Measurements from ENCODE around the gene NRCAM. TPM values are rescaled to one million over a fixed set of nuclear protein-coding genes. Genes with fewer than 3 reads are reported as not detected.

NRCAM gene
- 2.6 to 2.9 TPM (median 2.7 TPM) in 3 replicates for total RNA-seq (2021)
- Bru-seq, nascent RNA = percentile 42 among the genes with signal in this experiment
- long read RNA-seq, experiment 1, full-length matches to known transcripts = 4 of 12 reads
- long read RNA-seq, experiment 1, partial matches to known transcripts = 0 of 12 reads
- long read RNA-seq, experiment 1, other reads (novel, unspliced or antisense) = 8 of 12 reads
- long read RNA-seq, experiment 2, partial matches to known transcripts = 0 of 4 reads
- long read RNA-seq, experiment 2, other reads (novel, unspliced or antisense) = 4 of 4 reads
- long read RNA-seq, experiment 3 = 0 reads

DNA sequence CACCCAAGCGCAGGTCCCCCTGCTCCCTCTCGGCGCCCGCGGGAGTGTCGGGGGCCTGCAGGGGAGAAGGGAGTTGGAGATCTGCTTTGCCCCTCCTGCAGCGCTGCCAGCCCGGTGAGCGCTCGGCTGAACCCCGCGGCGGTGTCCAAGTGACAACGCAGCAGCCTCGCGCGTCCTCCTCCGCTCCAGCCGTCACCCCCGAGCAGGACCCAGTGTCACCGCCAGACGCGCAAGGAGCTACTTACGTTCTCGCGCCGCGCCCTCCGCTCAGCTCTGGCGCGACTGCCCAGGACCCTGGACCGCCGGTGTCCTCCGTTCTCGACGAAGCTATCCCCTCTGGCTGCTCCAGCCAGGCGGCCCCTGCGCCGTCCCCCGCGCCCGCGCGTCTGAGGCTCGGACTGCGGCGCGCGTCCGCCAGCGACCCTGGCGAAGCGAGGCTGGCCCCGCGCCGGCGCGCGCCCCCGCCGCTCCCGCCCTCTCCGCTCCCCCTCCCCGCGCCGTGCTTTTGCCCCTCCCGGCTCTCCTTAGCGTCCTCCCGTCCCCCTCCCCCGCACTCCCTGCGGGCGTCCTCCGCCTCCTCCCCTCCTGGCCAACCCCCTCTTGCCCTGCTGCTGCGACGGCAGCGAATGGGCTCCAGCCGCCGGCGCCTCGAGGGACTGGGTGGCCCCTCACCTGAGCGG is at the start of gene NRCAM:
Gene NRCAM, minus strand, starts transcription at position 439 of the 680 bp plus-strand sequence. CDS start 216,372 bp downstream, outside the sequence.
- POLR2A ChIA-PET = interaction anchor here (0.5 to 2.5 kb wide), 4 partner anchors 51 to 1558 kb away, joined by 3 to 14 read pairs (median 4); partner anchors contain the start of gene PNPLA8
- CTCF ChIA-PET = interaction anchor here (0.7 to 2.3 kb wide), 7 partner anchors 12 to 713 kb away, joined by 3 to 14 read pairs (median 5); no protein-coding TSS in a partner anchor
- peak; percentile 94 for DNase-seq (ENCODE audit: low spot score)
- Mint-ChIP-seq H3K4me3 (peak within 1 kb of the TSS; percentile 93), H3K4me1 (peaks cover 27% of the 10 kb centered on the region), H3K9me3 (no peaks in the 10 kb centered on the region), H3K36me3 (no peaks in the 10 kb centered on the region), H3K27me3 (ENCODE audit: low read depth) (peaks cover 55% of the 10 kb centered on the region), H3K27ac (no peak within 1 kb of the TSS)
- peak; percentile 75 for ATAC-seq
- no peak for TF ChIP-seq TEAD1 (CRISPR knock-in tag; IDR thresholded peaks at IDR 0.05)
- TF ChIP-seq, protein P1, sequence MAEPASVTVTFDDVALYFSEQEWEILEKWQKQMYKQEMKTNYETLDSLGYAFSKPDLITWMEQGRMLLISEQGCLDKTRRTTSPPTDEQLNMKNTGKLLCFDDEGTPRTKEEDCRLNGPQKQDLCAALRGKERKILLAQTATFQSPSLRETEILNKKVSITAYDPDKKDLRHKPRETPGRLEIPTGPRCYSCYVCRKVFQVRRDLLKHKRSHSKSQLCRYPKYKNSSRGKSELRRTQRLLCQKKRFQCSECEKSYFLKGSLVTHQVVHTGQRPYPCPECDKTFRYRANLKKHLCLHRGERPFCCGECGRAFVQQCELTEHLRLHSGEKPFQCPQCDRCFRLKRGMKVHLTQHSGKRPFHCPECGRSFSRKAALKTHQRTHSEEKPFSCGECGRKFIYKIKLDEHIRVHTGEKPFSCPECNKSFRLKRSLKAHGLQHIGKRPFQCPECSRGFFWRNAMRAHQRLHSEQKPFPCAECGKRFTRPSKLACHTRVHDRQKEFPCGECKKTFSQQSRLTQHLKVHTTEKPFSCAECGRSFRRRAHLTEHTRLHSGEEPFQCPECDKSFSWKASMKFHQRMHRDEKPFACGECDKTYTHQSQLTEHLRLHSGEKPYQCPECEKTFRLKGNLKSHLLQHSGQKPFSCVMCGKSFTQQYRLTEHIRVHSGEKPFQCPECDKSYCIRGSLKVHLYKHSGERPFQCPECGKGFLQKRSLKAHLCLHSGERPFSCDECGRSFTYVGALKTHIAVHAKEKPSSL (CRISPR knock-in tag; conservative IDR thresholded peaks at IDR 0.05) = no peak
- peak; percentile 23; the same call in 1 of the 2 replicates for TF ChIP-seq ESRRA (CRISPR knock-in tag; IDR thresholded peaks at IDR 0.05; ENCODE audit: borderline replicate concordance)
- TF ChIP-seq, protein P2, sequence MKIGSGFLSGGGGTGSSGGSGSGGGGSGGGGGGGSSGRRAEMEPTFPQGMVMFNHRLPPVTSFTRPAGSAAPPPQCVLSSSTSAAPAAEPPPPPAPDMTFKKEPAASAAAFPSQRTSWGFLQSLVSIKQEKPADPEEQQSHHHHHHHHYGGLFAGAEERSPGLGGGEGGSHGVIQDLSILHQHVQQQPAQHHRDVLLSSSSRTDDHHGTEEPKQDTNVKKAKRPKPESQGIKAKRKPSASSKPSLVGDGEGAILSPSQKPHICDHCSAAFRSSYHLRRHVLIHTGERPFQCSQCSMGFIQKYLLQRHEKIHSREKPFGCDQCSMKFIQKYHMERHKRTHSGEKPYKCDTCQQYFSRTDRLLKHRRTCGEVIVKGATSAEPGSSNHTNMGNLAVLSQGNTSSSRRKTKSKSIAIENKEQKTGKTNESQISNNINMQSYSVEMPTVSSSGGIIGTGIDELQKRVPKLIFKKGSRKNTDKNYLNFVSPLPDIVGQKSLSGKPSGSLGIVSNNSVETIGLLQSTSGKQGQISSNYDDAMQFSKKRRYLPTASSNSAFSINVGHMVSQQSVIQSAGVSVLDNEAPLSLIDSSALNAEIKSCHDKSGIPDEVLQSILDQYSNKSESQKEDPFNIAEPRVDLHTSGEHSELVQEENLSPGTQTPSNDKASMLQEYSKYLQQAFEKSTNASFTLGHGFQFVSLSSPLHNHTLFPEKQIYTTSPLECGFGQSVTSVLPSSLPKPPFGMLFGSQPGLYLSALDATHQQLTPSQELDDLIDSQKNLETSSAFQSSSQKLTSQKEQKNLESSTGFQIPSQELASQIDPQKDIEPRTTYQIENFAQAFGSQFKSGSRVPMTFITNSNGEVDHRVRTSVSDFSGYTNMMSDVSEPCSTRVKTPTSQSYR (CRISPR knock-in tag; IDR thresholded peaks at IDR 0.05) = peak; percentile 62; the same call in 1 of the 2 replicates
- TF ChIP-seq, protein P3, sequence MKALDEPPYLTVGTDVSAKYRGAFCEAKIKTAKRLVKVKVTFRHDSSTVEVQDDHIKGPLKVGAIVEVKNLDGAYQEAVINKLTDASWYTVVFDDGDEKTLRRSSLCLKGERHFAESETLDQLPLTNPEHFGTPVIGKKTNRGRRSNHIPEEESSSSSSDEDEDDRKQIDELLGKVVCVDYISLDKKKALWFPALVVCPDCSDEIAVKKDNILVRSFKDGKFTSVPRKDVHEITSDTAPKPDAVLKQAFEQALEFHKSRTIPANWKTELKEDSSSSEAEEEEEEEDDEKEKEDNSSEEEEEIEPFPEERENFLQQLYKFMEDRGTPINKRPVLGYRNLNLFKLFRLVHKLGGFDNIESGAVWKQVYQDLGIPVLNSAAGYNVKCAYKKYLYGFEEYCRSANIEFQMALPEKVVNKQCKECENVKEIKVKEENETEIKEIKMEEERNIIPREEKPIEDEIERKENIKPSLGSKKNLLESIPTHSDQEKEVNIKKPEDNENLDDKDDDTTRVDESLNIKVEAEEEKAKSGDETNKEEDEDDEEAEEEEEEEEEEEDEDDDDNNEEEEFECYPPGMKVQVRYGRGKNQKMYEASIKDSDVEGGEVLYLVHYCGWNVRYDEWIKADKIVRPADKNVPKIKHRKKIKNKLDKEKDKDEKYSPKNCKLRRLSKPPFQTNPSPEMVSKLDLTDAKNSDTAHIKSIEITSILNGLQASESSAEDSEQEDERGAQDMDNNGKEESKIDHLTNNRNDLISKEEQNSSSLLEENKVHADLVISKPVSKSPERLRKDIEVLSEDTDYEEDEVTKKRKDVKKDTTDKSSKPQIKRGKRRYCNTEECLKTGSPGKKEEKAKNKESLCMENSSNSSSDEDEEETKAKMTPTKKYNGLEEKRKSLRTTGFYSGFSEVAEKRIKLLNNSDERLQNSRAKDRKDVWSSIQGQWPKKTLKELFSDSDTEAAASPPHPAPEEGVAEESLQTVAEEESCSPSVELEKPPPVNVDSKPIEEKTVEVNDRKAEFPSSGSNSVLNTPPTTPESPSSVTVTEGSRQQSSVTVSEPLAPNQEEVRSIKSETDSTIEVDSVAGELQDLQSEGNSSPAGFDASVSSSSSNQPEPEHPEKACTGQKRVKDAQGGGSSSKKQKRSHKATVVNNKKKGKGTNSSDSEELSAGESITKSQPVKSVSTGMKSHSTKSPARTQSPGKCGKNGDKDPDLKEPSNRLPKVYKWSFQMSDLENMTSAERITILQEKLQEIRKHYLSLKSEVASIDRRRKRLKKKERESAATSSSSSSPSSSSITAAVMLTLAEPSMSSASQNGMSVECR (CRISPR knock-in tag; IDR thresholded peaks at IDR 0.05; ENCODE audit: borderline replicate concordance) = no peak
- TF ChIP-seq, protein P4, sequence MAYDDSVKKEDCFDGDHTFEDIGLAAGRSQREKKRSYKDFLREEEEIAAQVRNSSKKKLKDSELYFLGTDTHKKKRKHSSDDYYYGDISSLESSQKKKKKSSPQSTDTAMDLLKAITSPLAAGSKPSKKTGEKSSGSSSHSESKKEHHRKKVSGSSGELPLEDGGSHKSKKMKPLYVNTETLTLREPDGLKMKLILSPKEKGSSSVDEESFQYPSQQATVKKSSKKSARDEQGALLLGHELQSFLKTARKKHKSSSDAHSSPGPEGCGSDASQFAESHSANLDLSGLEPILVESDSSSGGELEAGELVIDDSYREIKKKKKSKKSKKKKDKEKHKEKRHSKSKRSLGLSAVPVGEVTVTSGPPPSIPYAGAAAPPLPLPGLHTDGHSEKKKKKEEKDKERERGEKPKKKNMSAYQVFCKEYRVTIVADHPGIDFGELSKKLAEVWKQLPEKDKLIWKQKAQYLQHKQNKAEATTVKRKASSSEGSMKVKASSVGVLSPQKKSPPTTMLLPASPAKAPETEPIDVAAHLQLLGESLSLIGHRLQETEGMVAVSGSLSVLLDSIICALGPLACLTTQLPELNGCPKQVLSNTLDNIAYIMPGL (CRISPR knock-in tag; IDR thresholded peaks at IDR 0.05) = peak; percentile 47
- TF ChIP-seq FOXK1 (CRISPR knock-in tag; IDR thresholded peaks at IDR 0.05) = no peak
- TF ChIP-seq, protein P5, sequence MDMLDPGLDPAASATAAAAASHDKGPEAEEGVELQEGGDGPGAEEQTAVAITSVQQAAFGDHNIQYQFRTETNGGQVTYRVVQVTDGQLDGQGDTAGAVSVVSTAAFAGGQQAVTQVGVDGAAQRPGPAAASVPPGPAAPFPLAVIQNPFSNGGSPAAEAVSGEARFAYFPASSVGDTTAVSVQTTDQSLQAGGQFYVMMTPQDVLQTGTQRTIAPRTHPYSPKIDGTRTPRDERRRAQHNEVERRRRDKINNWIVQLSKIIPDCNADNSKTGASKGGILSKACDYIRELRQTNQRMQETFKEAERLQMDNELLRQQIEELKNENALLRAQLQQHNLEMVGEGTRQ (CRISPR knock-in tag; IDR thresholded peaks at IDR 0.05) = no peak
- TF ChIP-seq OVOL2 (CRISPR knock-in tag; IDR thresholded peaks at IDR 0.05; ENCODE audit: borderline replicate concordance) = no peak
- TF ChIP-seq ELF4 (CRISPR knock-in tag; IDR thresholded peaks at IDR 0.05; ENCODE audit: low read depth) = no peak
- 0 out of 2 replicates have a peak, but pooled peaks have one; percentile 52 for TF ChIP-seq CREM (CRISPR knock-in tag; IDR thresholded peaks at IDR 0.05)
- 0 out of 2 replicates have a peak, but pooled peaks have one; percentile 59 for TF ChIP-seq ZNF232 (CRISPR knock-in tag; IDR thresholded peaks at IDR 0.05)
- TF ChIP-seq KAT7 (CRISPR knock-in tag; IDR thresholded peaks at IDR 0.05; ENCODE audit: borderline replicate concordance) = peak; percentile 54; the same call in 1 of the 2 replicates
- TF ChIP-seq NR1H2 (CRISPR knock-in tag; IDR thresholded peaks at IDR 0.05) = no peak
- TF ChIP-seq ETV6 (CRISPR knock-in tag; IDR thresholded peaks at IDR 0.05) = no peak
- no peak for TF ChIP-seq ZNF317 (CRISPR knock-in tag; IDR thresholded peaks at IDR 0.05; ENCODE audit: borderline replicate concordance, low read depth)
- TF ChIP-seq, protein P6, sequence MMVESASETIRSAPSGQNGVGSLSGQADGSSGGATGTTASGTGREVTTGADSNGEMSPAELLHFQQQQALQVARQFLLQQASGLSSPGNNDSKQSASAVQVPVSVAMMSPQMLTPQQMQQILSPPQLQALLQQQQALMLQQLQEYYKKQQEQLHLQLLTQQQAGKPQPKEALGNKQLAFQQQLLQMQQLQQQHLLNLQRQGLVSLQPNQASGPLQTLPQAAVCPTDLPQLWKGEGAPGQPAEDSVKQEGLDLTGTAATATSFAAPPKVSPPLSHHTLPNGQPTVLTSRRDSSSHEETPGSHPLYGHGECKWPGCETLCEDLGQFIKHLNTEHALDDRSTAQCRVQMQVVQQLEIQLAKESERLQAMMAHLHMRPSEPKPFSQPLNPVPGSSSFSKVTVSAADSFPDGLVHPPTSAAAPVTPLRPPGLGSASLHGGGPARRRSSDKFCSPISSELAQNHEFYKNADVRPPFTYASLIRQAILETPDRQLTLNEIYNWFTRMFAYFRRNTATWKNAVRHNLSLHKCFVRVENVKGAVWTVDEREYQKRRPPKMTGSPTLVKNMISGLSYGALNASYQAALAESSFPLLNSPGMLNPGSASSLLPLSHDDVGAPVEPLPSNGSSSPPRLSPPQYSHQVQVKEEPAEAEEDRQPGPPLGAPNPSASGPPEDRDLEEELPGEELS (CRISPR knock-in tag; IDR thresholded peaks at IDR 0.05) = 0 out of 2 replicates have a peak, but pooled peaks have one; percentile 11
- no peak for TF ChIP-seq JUN (CRISPR knock-in tag; IDR thresholded peaks at IDR 0.05)
- 0 out of 2 replicates have a peak, but pooled peaks have one; percentile 25 for TF ChIP-seq RELA (CRISPR knock-in tag; IDR thresholded peaks at IDR 0.05; ENCODE audit: borderline replicate concordance)
- TF ChIP-seq RORB (CRISPR knock-in tag; IDR thresholded peaks at IDR 0.05) = no peak
- TF ChIP-seq PRRX2 (CRISPR knock-in tag; IDR thresholded peaks at IDR 0.05) = no peak
